OCI-LY1 (cell line): ENCODE results near the gene OR12D2.
A peak's percentile ranks its signal among the peaks of the same experiment; 100 is the strongest.

Source experiments
- H2AFZ ChIP-seq: fragments of 200-600 bp; sonication (generic), shearing (Covaris generic); 2 replicates; pipeline ENCODE4 v1.6.0; 2014; ENCODE audit warnings: antibody characterized with exemption, mild to moderate bottlenecking, low read length
- H3F3A ChIP-seq: fragments of 200-600 bp; sonication (generic), shearing (Covaris generic); 2 replicates; pipeline ENCODE4 v1.6.0; 2014; ENCODE audit warnings: mild to moderate bottlenecking, antibody characterized with exemption, low read length, moderate library complexity; ENCODE audit not compliant: insufficient read depth
- H3K27ac ChIP-seq: fragments of 200-600 bp; sonication (generic); 2 replicates; pipeline ENCODE4 v1.5.1; 2014; ENCODE audit warnings: low read length, mixed run types, mild to moderate bottlenecking, low read depth; ENCODE audit not compliant: poor library complexity, severe bottlenecking
- H3K27me3 ChIP-seq: fragments of 200-600 bp; sonication (generic); 2 replicates; pipeline ENCODE4 v1.6.0; 2014; ENCODE audit warnings: antibody characterized with exemption, mild to moderate bottlenecking, low read length, moderate library complexity; ENCODE audit not compliant: insufficient read depth
- H3K36me3 ChIP-seq: fragments of 200-600 bp; sonication (generic); 2 replicates; pipeline ENCODE4 v1.6.1; 2014; ENCODE audit warnings: mild to moderate bottlenecking, antibody characterized with exemption, low read length, moderate library complexity, mixed read lengths; ENCODE audit not compliant: insufficient read depth
- H3K4me1 ChIP-seq: fragments of 200-600 bp; sonication (generic); 2 replicates; pipeline ENCODE4 v1.5.1; 2014; ENCODE audit warnings: mild to moderate bottlenecking, low read length, moderate library complexity; ENCODE audit not compliant: insufficient read depth, severe bottlenecking
- H3K4me2 ChIP-seq: fragments of 200-600 bp; sonication (generic), shearing (Covaris generic); 2 replicates; pipeline ENCODE4 v1.6.1; 2014; ENCODE audit warnings: low read length
- H3K4me3 ChIP-seq: fragments of 200-600 bp; sonication (generic); 2 replicates; pipeline ENCODE4 v1.5.1; 2014; ENCODE audit warnings: low read length, low read depth, mild to moderate bottlenecking, mixed read lengths; ENCODE audit not compliant: poor library complexity, severe bottlenecking
- H3K79me2 ChIP-seq: fragments of 200-600 bp; shearing (Covaris generic); 2 replicates; pipeline ENCODE4 v1.6.1; 2016; ENCODE audit warnings: mixed run types, low read length, mixed read lengths; ENCODE audit not compliant: insufficient read depth
- H3K9ac ChIP-seq: fragments of 200-600 bp; sonication (generic), shearing (Covaris generic); 2 replicates; pipeline ENCODE4 v1.6.1; 2014; ENCODE audit warnings: mild to moderate bottlenecking, low read length, mixed read lengths
- H3K9me2 ChIP-seq: fragments of 200-600 bp; sonication (generic), shearing (Covaris generic); 2 replicates; pipeline ENCODE4 v1.6.1; 2014; ENCODE audit warnings: low read depth, mild to moderate bottlenecking, low read length, mixed read lengths
- H3K9me3 ChIP-seq: fragments of 200-600 bp; shearing (Covaris generic); 2 replicates; pipeline ENCODE4 v1.6.1; 2014; ENCODE audit warnings: low read length, mixed read lengths
- H4K20me1 ChIP-seq: fragments of 200-600 bp; sonication (generic), shearing (Covaris generic); 2 replicates; pipeline ENCODE4 v1.6.0; 2016; ENCODE audit warnings: mild to moderate bottlenecking, low read length; ENCODE audit not compliant: insufficient read depth
- EZH2 ChIP-seq: fragments of 200-600 bp; sonication (generic), shearing (Covaris generic); IDR thresholded peaks from 2 replicates; pipeline ENCODE4 v1.8.0; 2017; ENCODE audit warnings: borderline replicate concordance, mixed run types, mild to moderate bottlenecking, antibody characterized with exemption, low read length, moderate library complexity, mixed read lengths
- TF ChIP-seq, protein P1 (sequence below): fragments of 200-600 bp; sonication (generic), shearing (Covaris generic); IDR thresholded peaks from 2 replicates; pipeline ENCODE4 v1.5.1; 2017; ENCODE audit warnings: mild to moderate bottlenecking, antibody characterized with exemption, low read length, moderate library complexity, mixed read lengths

Gene OR12D2

DNA sequence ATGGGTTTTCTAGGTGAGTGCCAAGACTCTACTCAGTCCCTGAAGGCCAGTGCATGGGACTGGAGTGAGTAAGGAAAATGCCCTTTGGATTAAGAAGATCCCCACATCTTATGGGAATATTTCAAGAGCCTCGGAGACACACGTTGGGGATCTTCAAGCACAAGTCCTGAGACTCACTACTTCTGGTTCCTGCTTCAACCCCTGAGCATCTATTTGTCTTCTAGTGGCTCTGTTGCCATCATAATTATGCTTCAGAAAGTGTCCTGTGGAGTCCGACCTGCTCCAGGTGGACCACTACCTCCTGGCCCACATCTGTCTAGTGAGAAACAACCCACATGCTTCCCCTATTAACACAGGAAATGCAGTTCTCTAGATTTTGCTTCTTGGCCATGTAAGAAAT is 26.7 kb upstream of the OR12D2 start, which contains the start of gene OR5V1:
Gene OR5V1, minus strand, starts transcription at position 101 of the 400 bp plus-strand sequence. CDS start 12,670 bp downstream, outside the sequence.
- TF ChIP-seq EZH2, result no peak
- TF ChIP-seq, protein P1, sequence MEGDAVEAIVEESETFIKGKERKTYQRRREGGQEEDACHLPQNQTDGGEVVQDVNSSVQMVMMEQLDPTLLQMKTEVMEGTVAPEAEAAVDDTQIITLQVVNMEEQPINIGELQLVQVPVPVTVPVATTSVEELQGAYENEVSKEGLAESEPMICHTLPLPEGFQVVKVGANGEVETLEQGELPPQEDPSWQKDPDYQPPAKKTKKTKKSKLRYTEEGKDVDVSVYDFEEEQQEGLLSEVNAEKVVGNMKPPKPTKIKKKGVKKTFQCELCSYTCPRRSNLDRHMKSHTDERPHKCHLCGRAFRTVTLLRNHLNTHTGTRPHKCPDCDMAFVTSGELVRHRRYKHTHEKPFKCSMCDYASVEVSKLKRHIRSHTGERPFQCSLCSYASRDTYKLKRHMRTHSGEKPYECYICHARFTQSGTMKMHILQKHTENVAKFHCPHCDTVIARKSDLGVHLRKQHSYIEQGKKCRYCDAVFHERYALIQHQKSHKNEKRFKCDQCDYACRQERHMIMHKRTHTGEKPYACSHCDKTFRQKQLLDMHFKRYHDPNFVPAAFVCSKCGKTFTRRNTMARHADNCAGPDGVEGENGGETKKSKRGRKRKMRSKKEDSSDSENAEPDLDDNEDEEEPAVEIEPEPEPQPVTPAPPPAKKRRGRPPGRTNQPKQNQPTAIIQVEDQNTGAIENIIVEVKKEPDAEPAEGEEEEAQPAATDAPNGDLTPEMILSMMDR, result no peak
- no peaks in the 10 kb centered on the region for H3K4me1 ChIP-seq
- no peaks in the 10 kb centered on the region for H3F3A ChIP-seq
- no peaks in the 10 kb centered on the region for H3K79me2 ChIP-seq
- no peaks in the 10 kb centered on the region for H3K36me3 ChIP-seq
- no peak within 1 kb of the TSS for H2AFZ ChIP-seq
- no peak within 1 kb of the TSS for H3K4me3 ChIP-seq
- H3K9me2 ChIP-seq, result no peaks in the 10 kb centered on the region
- no peak within 1 kb of the TSS for H3K27ac ChIP-seq
- H3K9me3 ChIP-seq, result no peaks in the 10 kb centered on the region
- H4K20me1 ChIP-seq, result no peaks in the 10 kb centered on the region
- no peak within 1 kb of the TSS for H3K9ac ChIP-seq
- H3K4me2 ChIP-seq, result no peak within 1 kb of the TSS
- no peaks in the 10 kb centered on the region for H3K27me3 ChIP-seq

GRCh38 chr6:29375191-29375590 is 20.2 kb upstream of the OR12D2 start, which contains the start of gene OR12D3:
Gene OR12D3, minus strand, starts transcription at chr6:29375291. Its CDS starts 4 bp downstream, at chr6:29375287.
- H3K27ac ChIP-seq, result no peak within 1 kb of the TSS
- H3K9me3 ChIP-seq, result no peaks in the 10 kb centered on the region
- H3K4me1 ChIP-seq, result no peaks in the 10 kb centered on the region
- no peak within 1 kb of the TSS for H3K4me3 ChIP-seq
- no peaks in the 10 kb centered on the region for H3K36me3 ChIP-seq
- no peak within 1 kb of the TSS for H2AFZ ChIP-seq
- H3K79me2 ChIP-seq, result no peaks in the 10 kb centered on the region
- no peaks in the 10 kb centered on the region for H3F3A ChIP-seq
- no peak within 1 kb of the TSS for H3K4me2 ChIP-seq
- H3K9ac ChIP-seq, result no peak within 1 kb of the TSS
- H3K9me2 ChIP-seq, result no peaks in the 10 kb centered on the region
- H4K20me1 ChIP-seq, result no peaks in the 10 kb centered on the region
- TF ChIP-seq, protein P1, result no peak
- no peak for TF ChIP-seq EZH2
- no peaks in the 10 kb centered on the region for H3K27me3 ChIP-seq

- no peak overlapping the region for H3K4me2 ChIP-seq
- H4K20me1 ChIP-seq, result no peaks in the 10 kb centered on the region
- H3K9me2 ChIP-seq, result no peaks in the 10 kb centered on the region
- H3K9me3 ChIP-seq, result no peaks in the 10 kb centered on the region
- no peak overlapping the region for H3K4me3 ChIP-seq
- no peaks in the 10 kb centered on the region for H3F3A ChIP-seq
- no peak for TF ChIP-seq EZH2
- TF ChIP-seq, protein P1, result 0 out of 2 replicates have a peak, but pooled peaks have one; percentile 5
- no peak overlapping the region for H3K27ac ChIP-seq
- H3K27me3 ChIP-seq, result no peaks in the 10 kb centered on the region
- H3K79me2 ChIP-seq, result no peaks in the 10 kb centered on the region
- H3K4me1 ChIP-seq, result no peaks in the 10 kb centered on the region
- no peak overlapping the region for H2AFZ ChIP-seq
- H3K9ac ChIP-seq, result no peak overlapping the region
- H3K36me3 ChIP-seq, result no peaks in the 10 kb centered on the region
These were observed 19.4 kb upstream of the OR12D2 start for GRCh38 chr6:29376003-29376402.
